Peyer's patch (tissue), 4 donors: ENCODE data around the gene ACOD1. TPM values are rescaled to one million over a fixed set of nuclear protein-coding genes. Genes with fewer than 3 reads are reported as not detected.

Experiments
- DNase-seq, 3 donors: peaks; one replicate each; pipeline ENCODE4 v3.0.0-alpha.2; 2017 to 2019
- H3K27ac ChIP-seq, 4 donors: fragments of 200-600 bp; sonication (generic); one replicate each; pipeline ENCODE4 v1.5.1; 2016 to 2019
- H3K27me3 ChIP-seq, 2 donors: fragments of 200-600 bp; sonication (generic); one replicate each; pipeline ENCODE4 v1.5.1; 2019
- H3K36me3 ChIP-seq, 3 donors: fragments of 200-600 bp; sonication (generic); one replicate each; pipeline ENCODE4 v1.5.1; 2016 to 2019
- H3K4me1 ChIP-seq, 4 donors: fragments of 200-600 bp; sonication (generic); one replicate each; pipeline ENCODE4 v1.5.1; 2016 to 2019
- H3K4me3 ChIP-seq, 4 donors: fragments of 200-600 bp; sonication (generic); 1 replicate in 3 of 4; 2 replicates in 1 of 4; pipeline ENCODE4 v1.5.1; 2016 to 2019; ENCODE audit warnings: mild to moderate bottlenecking in 1 of 4
- H3K9me3 ChIP-seq, 4 donors: fragments of 200-600 bp; sonication (generic); one replicate each; pipeline ENCODE4 v1.5.1; 2016 to 2019; ENCODE audit warnings: mild to moderate bottlenecking in 1 of 4
- POLR2A ChIP-seq, 2 donors: fragments of 450-650 bp; IDR thresholded peaks; one replicate each; pipeline ENCODE4 v1.5.1; 2017; ENCODE audit warnings: antibody characterized with exemption in 2 of 2, mild to moderate bottlenecking in 2 of 2, moderate library complexity in 2 of 2
- total RNA-seq, 4 donors: library from RNA; depleted of rRNA; stranded (reverse); fragments of >200 nt; gene quantifications; one replicate each; pipeline ENCODE4 v1.1.0, GENCODE V29; 2016
- TF ChIP-seq, protein P1 (sequence below), 6 experiments: fragments of 450-650 bp in 4 of 6; fragments of 200-600 bp in 2 of 6; sonication (generic) in 1 of 6; IDR thresholded peaks; one replicate each; pipeline ENCODE4 v1.5.1; 2017 to 2019; ENCODE audit warnings: antibody characterized with exemption in 6 of 6, mild to moderate bottlenecking in 3 of 6, moderate library complexity in 1 of 6

The ACOD1 gene
- total RNA-seq, 4 donors from 2014 or later, result not detected

GRCh38 chr13:76939215-76939614 lies 9.1 kb upstream of the ACOD1 start:
- no peaks in the 10 kb centered on the region for H3K27me3 ChIP-seq

DNA sequence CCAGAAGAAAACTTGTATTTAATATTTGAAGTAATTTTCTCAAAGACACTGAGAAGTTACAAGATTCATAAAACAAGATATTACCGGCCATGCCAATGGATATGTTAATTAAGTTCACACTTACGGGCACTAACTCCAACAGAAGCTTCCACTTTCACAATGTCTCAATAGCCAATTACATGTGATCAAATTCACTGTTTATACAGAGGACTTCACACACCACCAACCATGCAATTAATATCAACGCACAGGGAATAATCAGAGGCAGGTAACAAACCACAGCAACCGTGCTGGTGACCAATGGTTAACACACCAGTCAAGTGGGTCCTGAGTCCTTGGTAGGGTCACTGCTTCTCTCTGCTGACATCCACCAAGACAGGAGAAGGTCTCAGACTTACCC lies 5.9 kb upstream of the ACOD1 start:
- H3K4me1 ChIP-seq, result no peaks in the 10 kb centered on the region
- H3K4me3 ChIP-seq, result no peak overlapping the region
- TF ChIP-seq, protein P1, sequence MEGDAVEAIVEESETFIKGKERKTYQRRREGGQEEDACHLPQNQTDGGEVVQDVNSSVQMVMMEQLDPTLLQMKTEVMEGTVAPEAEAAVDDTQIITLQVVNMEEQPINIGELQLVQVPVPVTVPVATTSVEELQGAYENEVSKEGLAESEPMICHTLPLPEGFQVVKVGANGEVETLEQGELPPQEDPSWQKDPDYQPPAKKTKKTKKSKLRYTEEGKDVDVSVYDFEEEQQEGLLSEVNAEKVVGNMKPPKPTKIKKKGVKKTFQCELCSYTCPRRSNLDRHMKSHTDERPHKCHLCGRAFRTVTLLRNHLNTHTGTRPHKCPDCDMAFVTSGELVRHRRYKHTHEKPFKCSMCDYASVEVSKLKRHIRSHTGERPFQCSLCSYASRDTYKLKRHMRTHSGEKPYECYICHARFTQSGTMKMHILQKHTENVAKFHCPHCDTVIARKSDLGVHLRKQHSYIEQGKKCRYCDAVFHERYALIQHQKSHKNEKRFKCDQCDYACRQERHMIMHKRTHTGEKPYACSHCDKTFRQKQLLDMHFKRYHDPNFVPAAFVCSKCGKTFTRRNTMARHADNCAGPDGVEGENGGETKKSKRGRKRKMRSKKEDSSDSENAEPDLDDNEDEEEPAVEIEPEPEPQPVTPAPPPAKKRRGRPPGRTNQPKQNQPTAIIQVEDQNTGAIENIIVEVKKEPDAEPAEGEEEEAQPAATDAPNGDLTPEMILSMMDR (IDR thresholded peaks at IDR 0.05), result no peak
- no peak for TF ChIP-seq POLR2A (IDR thresholded peaks at IDR 0.05)
- no peaks in the 10 kb centered on the region for H3K27me3 ChIP-seq
- H3K36me3 ChIP-seq, result no peaks in the 10 kb centered on the region
- no peaks in the 10 kb centered on the region for H3K9me3 ChIP-seq
- no peak overlapping the region for H3K27ac ChIP-seq
- no peak for DNase-seq

More at GRCh38 chr13:76939215-76939614, 9.1 kb upstream of the ACOD1 start:
- no peaks in the 10 kb centered on the region for H3K36me3 ChIP-seq
- no peak for DNase-seq
- H3K4me1 ChIP-seq, result no peaks in the 10 kb centered on the region
- H3K27ac ChIP-seq, result no peak overlapping the region
- H3K4me3 ChIP-seq, result no peak overlapping the region
- no peaks in the 10 kb centered on the region for H3K9me3 ChIP-seq
- TF ChIP-seq, protein P1 (IDR thresholded peaks at IDR 0.05), result no peak
- TF ChIP-seq POLR2A (IDR thresholded peaks at IDR 0.05), result no peak

GRCh38 chr13:76943646-76944045 lies 4.7 kb upstream of the ACOD1 start:
- no peak for TF ChIP-seq POLR2A (IDR thresholded peaks at IDR 0.05)
- TF ChIP-seq, protein P1 (IDR thresholded peaks at IDR 0.05), result no peak
- H3K4me1 ChIP-seq, result no peaks in the 10 kb centered on the region
- no peaks in the 10 kb centered on the region for H3K9me3 ChIP-seq
- no peaks in the 10 kb centered on the region for H3K27me3 ChIP-seq
- DNase-seq, result no peak
- H3K4me3 ChIP-seq, result no peak overlapping the region
- no peaks in the 10 kb centered on the region for H3K36me3 ChIP-seq
- no peak overlapping the region for H3K27ac ChIP-seq

- Histone ChIP-seq H3K4me1 (no peaks in the 10 kb centered on the region), H3K9me3 (no peaks in the 10 kb centered on the region), H3K27ac (no peak overlapping the region), H3K36me3 (no peaks in the 10 kb centered on the region), H3K27me3 (no peaks in the 10 kb centered on the region), H3K4me3 (no peak overlapping the region)
- no peak for DNase-seq
- TF ChIP-seq, protein P1 (IDR thresholded peaks at IDR 0.05), result no peak
- TF ChIP-seq POLR2A (IDR thresholded peaks at IDR 0.05), result no peak
Observed at GRCh38 chr13:76944456-76944855, 3.9 kb upstream of the ACOD1 start.

- no peaks in the 10 kb centered on the region for H3K36me3 ChIP-seq
- no peaks in the 10 kb centered on the region for H3K9me3 ChIP-seq
- DNase-seq, result no peak
- H3K27me3 ChIP-seq, result no peaks in the 10 kb centered on the region
- TF ChIP-seq, protein P1 (IDR thresholded peaks at IDR 0.05), result no peak
- TF ChIP-seq POLR2A (IDR thresholded peaks at IDR 0.05), result no peak
- no peaks in the 10 kb centered on the region for H3K4me1 ChIP-seq
- H3K27ac ChIP-seq, result no peak overlapping the region
- no peak overlapping the region for H3K4me3 ChIP-seq
Observed at GRCh38 chr13:76950101-76950500, 1.8 kb downstream of the ACOD1 start.

GRCh38 chr13:76953968-76954367 lies 5.7 kb downstream of the ACOD1 start:
- no peaks in the 10 kb centered on the region for H3K4me1 ChIP-seq
- TF ChIP-seq, protein P1 (IDR thresholded peaks at IDR 0.05), result no peak
- no peak for TF ChIP-seq POLR2A (IDR thresholded peaks at IDR 0.05)
- H3K4me3 ChIP-seq, result no peak overlapping the region
- no peaks in the 10 kb centered on the region for H3K9me3 ChIP-seq
- H3K27me3 ChIP-seq, result no peaks in the 10 kb centered on the region
- DNase-seq, result no peak
- H3K27ac ChIP-seq, result no peak overlapping the region
- no peaks in the 10 kb centered on the region for H3K36me3 ChIP-seq
